GM23248 (cell line): ENCODE measurements around the gene GPR89B. TPM values are rescaled to one million over a fixed set of nuclear protein-coding genes. Genes with fewer than 3 reads are reported as not detected.

ENCODE experiments used
- DNase-seq: peaks from one replicate; pipeline ENCODE4 v3.0.0-alpha.2; 2015
- H2AFZ ChIP-seq: fragments of 200-600 bp; sonication (generic); 2 replicates; pipeline ENCODE4 v1.6.1; 2016; ENCODE audit warnings: antibody characterized with exemption
- H3F3A ChIP-seq: fragments of 200-600 bp; sonication (generic); 2 replicates; pipeline ENCODE4 v1.6.1; 2016; ENCODE audit warnings: mild to moderate bottlenecking, antibody characterized with exemption, mixed run types; ENCODE audit not compliant: insufficient read depth
- H3K27ac ChIP-seq: fragments of 200-600 bp; sonication (generic); 2 replicates; pipeline ENCODE4 v1.5.1; 2016; ENCODE audit warnings: mild to moderate bottlenecking
- H3K27me3 ChIP-seq: fragments of 200-600 bp; sonication (generic); replicated peaks from 2 replicates; pipeline ENCODE4 v1.6.1; 2016; ENCODE audit warnings: mild to moderate bottlenecking; ENCODE audit not compliant: insufficient read depth
- H3K36me3 ChIP-seq: fragments of 200-600 bp; sonication (generic); 2 replicates; pipeline ENCODE4 v1.6.1; 2016; ENCODE audit warnings: low read depth, mild to moderate bottlenecking
- H3K4me1 ChIP-seq: fragments of 200-600 bp; sonication (generic); 2 replicates; pipeline ENCODE4 v1.6.1; 2016; ENCODE audit warnings: mild to moderate bottlenecking; ENCODE audit not compliant: insufficient read depth
- H3K4me2 ChIP-seq: fragments of 200-600 bp; sonication (generic); one replicate; pipeline ENCODE4 v1.6.1; 2016; ENCODE audit warnings: mild to moderate bottlenecking; ENCODE audit not compliant: unreplicated experiment
- H3K4me3 ChIP-seq: fragments of 200-600 bp; sonication (generic); 2 replicates; pipeline ENCODE4 v1.5.1; 2016; ENCODE audit warnings: mild to moderate bottlenecking
- H3K79me2 ChIP-seq: fragments of 200-600 bp; sonication (generic); 2 replicates; pipeline ENCODE4 v1.6.1; 2016; ENCODE audit warnings: mild to moderate bottlenecking; ENCODE audit not compliant: insufficient read depth
- H3K9ac ChIP-seq: fragments of 200-600 bp; sonication (generic); 2 replicates; pipeline ENCODE4 v1.6.1; 2016; ENCODE audit warnings: mild to moderate bottlenecking
- H3K9me2 ChIP-seq: fragments of 200-600 bp; sonication (generic); 2 replicates; pipeline ENCODE4 v1.6.1; 2016; ENCODE audit warnings: mixed run types, mild to moderate bottlenecking, moderate library complexity; ENCODE audit not compliant: insufficient read depth
- H3K9me3 ChIP-seq: fragments of 200-600 bp; sonication (generic); one replicate; pipeline ENCODE4 v1.6.1; 2017; ENCODE audit warnings: low read depth
- H4K20me1 ChIP-seq: fragments of 200-600 bp; sonication (generic); 2 replicates; pipeline ENCODE4 v1.6.0; 2016; ENCODE audit not compliant: insufficient read depth
- EZH2 ChIP-seq: fragments of 200-600 bp; sonication (generic); IDR thresholded peaks from 2 replicates; pipeline ENCODE4 v1.6.1; 2018; ENCODE audit warnings: antibody characterized with exemption, mild to moderate bottlenecking; ENCODE audit not compliant: insufficient read depth, poor library complexity, severe bottlenecking
- EZH2phosphoT487 ChIP-seq: fragments of 200-600 bp; sonication (generic); IDR thresholded peaks from 2 replicates; pipeline ENCODE4 v1.6.1; 2018; ENCODE audit warnings: antibody characterized with exemption, moderate library complexity, mild to moderate bottlenecking, low read depth; ENCODE audit not compliant: insufficient read depth
- WGBS, 2 experiments: methylation state at CpG; one replicate each; pipeline ENCODE4 v1.1.6; 2015 to 2017; ENCODE audit warnings: low lambda C conversion rate in 2 of 2, low coverage in 1 of 2; ENCODE audit errors: missing lambda C conversion rate in 2 of 2; 5-methylcytosine and 5-hydroxymethylcytosine counted together
- in situ Hi-C: fragments of 300-500 bp; cut with MboI; formaldehyde crosslinking; loops from 2 replicates; pipeline ENCODE4 v1.15.0; 2020
- polyA plus RNA-seq: library from polyadenylated mRNA; unstranded; fragments of >200 nt; fragmentation: Nextera tagmentation; extraction: Ambion mirVana; gene quantifications from 2 replicates; pipeline ENCODE4 v1.2.1, GENCODE V29; 2016
- total RNA-seq: library from RNA; depleted of rRNA; stranded (reverse); fragments of >200 nt; shearing (Covaris generic); gene quantifications from 2 replicates; pipeline ENCODE4 v1.2.3, GENCODE V29; 2014

The GPR89B gene
- total and polyA plus RNA-seq, 2 experiments from 2014 or later: 13.3 to 20.8 TPM

GRCh38 chr1:147907786-147908509 is 20.3 kb upstream of the GPR89B start:
- Histone ChIP-seq H4K20me1 (no peaks in the 10 kb centered on the region), H2AFZ (no peak overlapping the region), H3K9ac (no peak overlapping the region), H3F3A (no peaks in the 10 kb centered on the region), H3K4me3 (no peak overlapping the region), H3K36me3 (no peaks in the 10 kb centered on the region), H3K4me1 (no peaks in the 10 kb centered on the region), H3K27ac (no peak overlapping the region), H3K4me2 (no peak overlapping the region), H3K79me2 (no peaks in the 10 kb centered on the region), H3K9me3 (no peaks in the 10 kb centered on the region), H3K27me3 (peaks cover 17% of the 10 kb centered on the region), H3K9me2 (no peaks in the 10 kb centered on the region)
- DNase-seq: no peak
- no peak for TF ChIP-seq EZH2phosphoT487
- no peak for TF ChIP-seq EZH2
- 85 to 88% methylated on average over 44 of the region's 44 CpGs for WGBS, 2 experiments
- in situ Hi-C loops: no loop called here

GRCh38 chr1:147912553-147912952 is 15.7 kb upstream of the GPR89B start:
- TF ChIP-seq EZH2 (no peak), EZH2phosphoT487 (no peak)
- Histone ChIP-seq H3F3A (no peaks in the 10 kb centered on the region), H3K4me3 (no peak overlapping the region), H3K9me2 (no peaks in the 10 kb centered on the region), H3K4me2 (no peak overlapping the region), H3K9ac (no peak overlapping the region), H3K4me1 (no peaks in the 10 kb centered on the region), H3K79me2 (no peaks in the 10 kb centered on the region), H3K27me3 (peaks cover 14% of the 10 kb centered on the region), H3K9me3 (no peaks in the 10 kb centered on the region), H2AFZ (no peak overlapping the region), H4K20me1 (no peaks in the 10 kb centered on the region), H3K27ac (no peak overlapping the region), H3K36me3 (no peaks in the 10 kb centered on the region)
- no peak for DNase-seq
- 16 to 22% methylated on average over 2 of the region's 2 CpGs for WGBS, 2 experiments
- in situ Hi-C loops: no loop called here

GRCh38 chr1:147913362-147913942 is 14.8 kb upstream of the GPR89B start:
- H3K79me2 ChIP-seq: no peaks in the 10 kb centered on the region
- TF ChIP-seq EZH2phosphoT487: no peak
- TF ChIP-seq EZH2: no peak
- no peak overlapping the region for H3K9ac ChIP-seq
- no peaks in the 10 kb centered on the region for H3K4me1 ChIP-seq
- no peaks in the 10 kb centered on the region for H3K9me2 ChIP-seq
- no peaks in the 10 kb centered on the region for H3F3A ChIP-seq
- no peaks in the 10 kb centered on the region for H3K9me3 ChIP-seq
- peaks cover 14% of the 10 kb centered on the region; the same call in 1 of the 2 replicates for H3K27me3 ChIP-seq
- DNase-seq: no peak
- no peak overlapping the region for H2AFZ ChIP-seq
- WGBS, 2 experiments: 42 to 46% methylated on average over 7 of the region's 7 CpGs
- no peak overlapping the region for H3K4me2 ChIP-seq
- H3K4me3 ChIP-seq: no peak overlapping the region
- in situ Hi-C loops: no loop called here
- H4K20me1 ChIP-seq: no peaks in the 10 kb centered on the region
- no peaks in the 10 kb centered on the region for H3K36me3 ChIP-seq
- H3K27ac ChIP-seq: no peak overlapping the region

GRCh38 chr1:147919896-147920295 is 8.3 kb upstream of the GPR89B start:
- no peak overlapping the region for H3K27ac ChIP-seq
- peak; percentile 18 for DNase-seq
- TF ChIP-seq EZH2phosphoT487 (no peak), EZH2 (no peak)

More at GRCh38 chr1:147919896-147920295, 8.3 kb upstream of the GPR89B start:
- H3K4me1 ChIP-seq: no peaks in the 10 kb centered on the region
- no peaks in the 10 kb centered on the region for H3F3A ChIP-seq
- no peaks in the 10 kb centered on the region for H3K36me3 ChIP-seq
- 85 to 88% methylated on average over 6 of the region's 6 CpGs for WGBS, 2 experiments
- H3K27me3 ChIP-seq: no peaks in the 10 kb centered on the region
- H3K79me2 ChIP-seq: no peaks in the 10 kb centered on the region
- H3K9ac ChIP-seq: no peak overlapping the region
- H3K9me2 ChIP-seq: no peaks in the 10 kb centered on the region
- in situ Hi-C loops: no loop called here
- H3K9me3 ChIP-seq: no peaks in the 10 kb centered on the region
- no peak overlapping the region for H2AFZ ChIP-seq
- no peaks in the 10 kb centered on the region for H4K20me1 ChIP-seq
- no peak overlapping the region for H3K4me2 ChIP-seq
- H3K4me3 ChIP-seq: no peak overlapping the region
